Measurements from ENCODE around the gene NFXL1.

DNA sequence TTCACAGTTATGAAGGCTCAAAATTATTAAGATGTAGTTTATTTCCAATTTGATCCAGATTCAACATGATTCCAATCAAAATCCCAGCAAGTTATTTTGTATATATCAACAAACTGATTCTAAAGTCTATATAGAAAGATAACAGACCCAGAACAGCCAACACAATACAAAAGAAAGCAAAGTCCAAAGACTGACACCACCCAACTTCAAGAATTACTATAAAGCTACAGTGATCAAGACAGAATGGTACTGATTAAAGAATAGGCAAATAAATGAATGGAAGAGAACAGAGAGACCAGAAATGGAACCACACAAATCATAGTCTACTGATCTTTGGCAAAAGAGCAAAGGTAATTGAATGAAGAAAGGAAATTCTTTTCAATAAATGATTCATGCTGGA, 34.9 kb downstream of the NFXL1 start:
- no peak for TF ChIP-seq POLR2A (IDR thresholded peaks at IDR 0.05)
- TF ChIP-seq, protein P1, sequence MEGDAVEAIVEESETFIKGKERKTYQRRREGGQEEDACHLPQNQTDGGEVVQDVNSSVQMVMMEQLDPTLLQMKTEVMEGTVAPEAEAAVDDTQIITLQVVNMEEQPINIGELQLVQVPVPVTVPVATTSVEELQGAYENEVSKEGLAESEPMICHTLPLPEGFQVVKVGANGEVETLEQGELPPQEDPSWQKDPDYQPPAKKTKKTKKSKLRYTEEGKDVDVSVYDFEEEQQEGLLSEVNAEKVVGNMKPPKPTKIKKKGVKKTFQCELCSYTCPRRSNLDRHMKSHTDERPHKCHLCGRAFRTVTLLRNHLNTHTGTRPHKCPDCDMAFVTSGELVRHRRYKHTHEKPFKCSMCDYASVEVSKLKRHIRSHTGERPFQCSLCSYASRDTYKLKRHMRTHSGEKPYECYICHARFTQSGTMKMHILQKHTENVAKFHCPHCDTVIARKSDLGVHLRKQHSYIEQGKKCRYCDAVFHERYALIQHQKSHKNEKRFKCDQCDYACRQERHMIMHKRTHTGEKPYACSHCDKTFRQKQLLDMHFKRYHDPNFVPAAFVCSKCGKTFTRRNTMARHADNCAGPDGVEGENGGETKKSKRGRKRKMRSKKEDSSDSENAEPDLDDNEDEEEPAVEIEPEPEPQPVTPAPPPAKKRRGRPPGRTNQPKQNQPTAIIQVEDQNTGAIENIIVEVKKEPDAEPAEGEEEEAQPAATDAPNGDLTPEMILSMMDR (IDR thresholded peaks at IDR 0.05) = no peak
